Spleen (tissue), 11 donors: ENCODE measurements around the gene TENM4. TPM values are rescaled to one million over a fixed set of nuclear protein-coding genes. Genes with fewer than 3 reads are reported as not detected.

Source experiments
- DNase-seq: peaks from one replicate; pipeline ENCODE4 v3.0.0-alpha.2; 2020
- H3K27ac ChIP-seq, 8 donors: fragments of 200-600 bp; sonication (generic) in 7 of 8; 1 replicate in 4 of 8; 2 replicates in 4 of 8; pipeline versions ENCODE4 v1.5.0 to v1.8.0; 2016 to 2021; ENCODE audit warnings: inconsistent platforms in 4 of 8, mild to moderate bottlenecking in 4 of 8, moderate library complexity in 1 of 8
- H3K27me3 ChIP-seq, 7 donors: fragments of 200-600 bp; sonication (generic) in 6 of 7; replicated peaks in 1 of 7; 1 replicate in 4 of 7; 2 replicates in 3 of 7; pipeline versions ENCODE4 v1.5.0 to v1.8.0; 2016 to 2021; ENCODE audit warnings: inconsistent platforms in 3 of 7, mild to moderate bottlenecking in 1 of 7
- H3K36me3 ChIP-seq, 6 donors: fragments of 200-600 bp; sonication (generic) in 5 of 6; 1 replicate in 4 of 6; 2 replicates in 2 of 6; pipeline versions ENCODE4 v1.5.0 to v1.8.0; 2016 to 2021; ENCODE audit warnings: inconsistent platforms in 2 of 6
- H3K4me1 ChIP-seq, 6 donors: fragments of 200-600 bp; sonication (generic) in 5 of 6; 1 replicate in 3 of 6; 2 replicates in 3 of 6; pipeline versions ENCODE4 v1.5.0 to v1.8.0; 2016 to 2021; ENCODE audit warnings: inconsistent platforms in 3 of 6
- H3K4me3 ChIP-seq, 8 donors: fragments of 200-600 bp; sonication (generic) in 7 of 8; 1 replicate in 4 of 8; 2 replicates in 4 of 8; pipeline versions ENCODE4 v1.5.0 to v1.8.0; 2016 to 2021; ENCODE audit warnings: inconsistent platforms in 4 of 8, mild to moderate bottlenecking in 4 of 8, moderate library complexity in 2 of 8
- H3K9me3 ChIP-seq, 8 donors: fragments of 200-600 bp; sonication (generic) in 7 of 8; 1 replicate in 4 of 8; 2 replicates in 4 of 8; pipeline versions ENCODE4 v1.5.0 to v1.8.0; 2016 to 2021; ENCODE audit warnings: inconsistent platforms in 4 of 8
- POLR2A ChIP-seq, 3 donors: fragments of 450-650 bp; IDR thresholded peaks; one replicate each; pipeline ENCODE4 v1.5.1; 2017; ENCODE audit warnings: antibody characterized with exemption in 3 of 3, mild to moderate bottlenecking in 1 of 3
- POLR2AphosphoS5 ChIP-seq, 3 donors: sonication (generic); formaldehyde crosslinking; IDR thresholded peaks; one replicate each; pipeline ENCODE4 v1.5.1; 2017; ENCODE audit warnings: antibody characterized with exemption in 3 of 3
- WGBS, 5 donors: extraction: QIAGEN DNeasy Blood & Tissue Kit in 3 of 5; methylation state at CpG; one replicate each; pipeline versions ENCODE4 v1.1.5 to v1.1.7; 2013 to 2018; 5-methylcytosine and 5-hydroxymethylcytosine counted together
- intact Hi-C: fragments of 100-400 bp; cut with DNase I; formaldehyde crosslinking; loops from one replicate; pipeline ENCODE4 v1.15.0; 2023; ENCODE audit warnings: low total_unique reads
- polyA plus RNA-seq, 3 donors: library from polyadenylated mRNA; stranded (reverse); fragments of 200-250 nt; gene quantifications; one replicate each; pipeline ENCODE4 v1.2.1, GENCODE V29; 2013
- total RNA-seq, 7 donors: library from RNA; depleted of rRNA in 3 of 7; stranded (reverse); fragments of >200 nt in 3 of 7; fragmentation: NEBNext Ultra II Directional in 4 of 7; extraction: Animal tissue kit (Norgen Biotek cat#: 25700) in 4 of 7; gene quantifications; one replicate each; pipeline versions ENCODE4 v1.1.0 to v1.2.1, GENCODE V29; 2016 to 2021
- TF ChIP-seq, protein P1 (sequence below), 11 experiments: fragments of 200-600 bp in 7 of 11; fragments of 450-650 bp in 4 of 11; sonication (generic) in 4 of 11; IDR thresholded peaks in 8 of 11; conservative IDR thresholded peaks in 3 of 11; 1 replicate in 7 of 11; 2 replicates in 4 of 11; pipeline versions ENCODE4 v1.4.0 to v1.8.0; 2016 to 2021; ENCODE audit warnings: antibody characterized with exemption in 11 of 11, inconsistent platforms in 4 of 11, mild to moderate bottlenecking in 1 of 11
- donor health status: healthy with polysubstance abuse.
- donor health status: DM: no; HTN: no; CAD: no; lungs with moderate emphysema.
- donor health status: DM: no; HTN: no; CAD: no.
- donor health status: Bipolar disorder and iron deficiency.
- donor health status: healthy.
- donor health status: DM: no; HTN: no; CAD: no.
- donor health status: DM: yes; HTN: yes; CAD: no.

The TENM4 gene
- total and polyA plus RNA-seq, 10 donors = 0.09 to 4.5 (median 1.2) TPM

DNA sequence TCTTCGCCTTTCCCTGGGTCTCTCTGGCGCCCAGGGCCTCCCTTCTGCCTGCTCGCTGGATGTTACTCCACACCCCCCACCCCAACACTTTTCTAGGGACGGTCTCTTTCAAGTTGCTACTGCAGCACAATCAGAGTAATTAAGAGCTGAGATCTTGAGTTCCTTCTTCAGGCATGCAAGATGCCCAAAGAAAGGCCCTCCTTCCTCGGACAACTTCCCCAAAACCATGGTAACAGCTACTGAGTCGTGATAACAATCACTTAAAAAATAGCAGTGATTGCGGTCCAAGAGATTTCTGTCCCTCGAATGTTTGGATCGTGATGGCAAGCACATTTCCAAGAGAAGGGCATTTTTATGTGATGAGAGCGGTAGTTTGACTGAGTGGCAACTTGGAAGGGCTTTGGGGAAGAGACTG is 638 bp upstream of the TENM4 start:
- no peak for TF ChIP-seq POLR2A (IDR thresholded peaks at IDR 0.05)
- TF ChIP-seq, protein P1, sequence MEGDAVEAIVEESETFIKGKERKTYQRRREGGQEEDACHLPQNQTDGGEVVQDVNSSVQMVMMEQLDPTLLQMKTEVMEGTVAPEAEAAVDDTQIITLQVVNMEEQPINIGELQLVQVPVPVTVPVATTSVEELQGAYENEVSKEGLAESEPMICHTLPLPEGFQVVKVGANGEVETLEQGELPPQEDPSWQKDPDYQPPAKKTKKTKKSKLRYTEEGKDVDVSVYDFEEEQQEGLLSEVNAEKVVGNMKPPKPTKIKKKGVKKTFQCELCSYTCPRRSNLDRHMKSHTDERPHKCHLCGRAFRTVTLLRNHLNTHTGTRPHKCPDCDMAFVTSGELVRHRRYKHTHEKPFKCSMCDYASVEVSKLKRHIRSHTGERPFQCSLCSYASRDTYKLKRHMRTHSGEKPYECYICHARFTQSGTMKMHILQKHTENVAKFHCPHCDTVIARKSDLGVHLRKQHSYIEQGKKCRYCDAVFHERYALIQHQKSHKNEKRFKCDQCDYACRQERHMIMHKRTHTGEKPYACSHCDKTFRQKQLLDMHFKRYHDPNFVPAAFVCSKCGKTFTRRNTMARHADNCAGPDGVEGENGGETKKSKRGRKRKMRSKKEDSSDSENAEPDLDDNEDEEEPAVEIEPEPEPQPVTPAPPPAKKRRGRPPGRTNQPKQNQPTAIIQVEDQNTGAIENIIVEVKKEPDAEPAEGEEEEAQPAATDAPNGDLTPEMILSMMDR (IDR thresholded peaks at IDR 0.05 in 8 of 11, conservative IDR thresholded peaks at IDR 0.05 in 3 of 11) = no peak
- TF ChIP-seq POLR2AphosphoS5 (IDR thresholded peaks at IDR 0.05) = no peak
- no peak for DNase-seq
- Histone ChIP-seq H3K4me1 (peaks cover 12 to 55% (median 45%) of the 10 kb centered on the region in 6 donors), H3K27me3 (peaks cover 10 to 89% (median 53%) of the 10 kb centered on the region in 7 donors), H3K4me3 (peak overlapping the region; percentile 25 to 72 (median 44)), H3K9me3 (peaks cover 0 to 5% (median 0%) of the 10 kb centered on the region in 8 donors), H3K27ac (peak overlapping the region in 4 of 8 donors; percentile 28 to 68 (median 44)), H3K36me3 (no peaks in the 10 kb centered on the region)
- intact Hi-C loops = no loop called here
- 5 to 13% (median 7%) methylated on average over 10 of the region's 10 CpGs for WGBS, 5 donors

DNA sequence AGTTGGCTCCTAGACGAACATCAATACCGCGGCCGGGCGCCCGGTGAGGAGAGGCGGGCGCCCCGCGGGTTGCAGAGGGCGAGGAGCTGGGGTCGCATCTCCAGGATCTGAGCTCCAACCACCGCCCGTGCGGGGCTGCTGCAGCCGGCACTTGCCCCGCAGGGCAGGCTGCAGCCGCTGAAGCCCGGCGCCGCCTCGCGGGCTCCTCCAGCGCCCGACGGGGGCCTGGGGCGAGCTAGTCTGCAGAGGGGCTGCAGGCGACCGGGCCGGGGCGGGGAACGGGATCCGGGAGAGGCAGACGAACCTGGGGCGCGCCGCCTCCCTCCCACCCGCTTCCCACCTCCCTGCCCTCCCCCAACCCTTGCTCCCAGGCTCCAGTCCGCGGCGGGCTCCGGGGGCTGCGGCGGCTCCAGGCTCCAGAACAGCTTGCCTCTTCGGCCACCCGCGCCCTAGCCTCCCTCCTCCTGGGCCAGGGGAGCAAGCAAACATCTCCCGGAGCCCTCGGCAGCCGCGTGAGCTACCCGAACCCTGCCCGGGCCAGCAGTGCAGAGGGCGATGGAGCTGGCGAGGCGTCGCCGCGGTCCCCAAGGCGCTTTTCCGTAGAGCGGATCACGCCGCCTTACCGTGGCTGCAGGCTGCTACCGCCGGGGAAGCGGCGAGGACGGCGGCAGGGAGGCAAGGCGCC is 802 bp downstream of the TENM4 start:
- DNase-seq = peak; percentile 79
- intact Hi-C loops = no loop called here
- Histone ChIP-seq H3K27ac (peak overlapping the region in 5 of 8 donors; percentile 8 to 68 (median 29)), H3K4me3 (peak overlapping the region; percentile 25 to 72 (median 44)), H3K36me3 (no peaks in the 10 kb centered on the region), H3K27me3 (peaks cover 10 to 92% (median 63%) of the 10 kb centered on the region in 7 donors), H3K4me1 (peaks cover 12 to 55% (median 45%) of the 10 kb centered on the region in 6 donors), H3K9me3 (peaks cover 0 to 5% (median 0%) of the 10 kb centered on the region in 8 donors)
- TF ChIP-seq, protein P1 (IDR thresholded peaks at IDR 0.05 in 8 of 11, conservative IDR thresholded peaks at IDR 0.05 in 3 of 11) = no peak
- TF ChIP-seq POLR2A (IDR thresholded peaks at IDR 0.05) = no peak
- 0 to 2% (median 2%) methylated on average over 8 to 72 of the region's 72 CpGs for WGBS, 5 donors

DNA sequence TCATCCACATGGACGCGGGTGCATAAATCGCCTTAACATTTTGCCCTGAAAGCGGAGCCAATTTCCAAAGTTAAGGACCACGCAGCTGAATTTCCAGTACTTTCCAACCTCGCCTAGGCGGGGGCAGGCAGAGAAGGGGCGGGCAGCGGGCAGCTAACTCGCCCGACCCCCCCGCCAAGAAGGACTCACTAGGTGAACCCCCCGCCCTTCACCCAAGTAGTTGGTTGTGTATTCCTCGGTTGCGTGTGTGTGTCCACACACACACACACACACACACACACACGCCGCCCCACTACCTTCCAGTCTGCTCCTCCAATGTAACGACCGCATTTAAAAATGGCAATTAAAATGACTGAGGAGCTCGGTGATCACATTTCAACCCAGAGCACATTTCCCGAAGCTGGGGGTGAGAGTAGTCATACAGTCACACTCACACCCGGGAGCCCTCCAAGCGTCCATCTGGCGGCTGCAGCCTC is 1.4 kb downstream of the TENM4 start:
- Histone ChIP-seq H3K27ac (no peak overlapping the region), H3K36me3 (no peaks in the 10 kb centered on the region), H3K9me3 (peaks cover 0 to 5% (median 0%) of the 10 kb centered on the region in 8 donors), H3K4me3 (peak overlapping the region in 7 of 8 donors; percentile 25 to 72 (median 45)), H3K4me1 (peaks cover 12 to 55% (median 45%) of the 10 kb centered on the region in 6 donors), H3K27me3 (peaks cover 10 to 98% (median 64%) of the 10 kb centered on the region in 7 donors)
- intact Hi-C loops = no loop called here
- TF ChIP-seq, protein P1 (IDR thresholded peaks at IDR 0.05 in 8 of 11, conservative IDR thresholded peaks at IDR 0.05 in 3 of 11) = no peak
- no peak for TF ChIP-seq POLR2AphosphoS5 (IDR thresholded peaks at IDR 0.05)
- no peak for TF ChIP-seq POLR2A (IDR thresholded peaks at IDR 0.05)
- WGBS, 5 donors = 1 to 6% (median 4%) methylated on average over 19 to 24 of the region's 24 CpGs
- DNase-seq = no peak
